GM21447 (cell line): ENCODE data around the gene POMP.
"Not testable (repeated sequence)": the region's sequence is repeated elsewhere in the genome, so short reads cannot be mapped to it uniquely, and the experiment has no call there.

Experiments used
- ATAC-seq: cut with Tn5 transposase; IDR thresholded peaks from one replicate; pipeline ENCODE4 v1.9.1; 2021; ENCODE audit not compliant: unreplicated experiment

The POMP gene

DNA sequence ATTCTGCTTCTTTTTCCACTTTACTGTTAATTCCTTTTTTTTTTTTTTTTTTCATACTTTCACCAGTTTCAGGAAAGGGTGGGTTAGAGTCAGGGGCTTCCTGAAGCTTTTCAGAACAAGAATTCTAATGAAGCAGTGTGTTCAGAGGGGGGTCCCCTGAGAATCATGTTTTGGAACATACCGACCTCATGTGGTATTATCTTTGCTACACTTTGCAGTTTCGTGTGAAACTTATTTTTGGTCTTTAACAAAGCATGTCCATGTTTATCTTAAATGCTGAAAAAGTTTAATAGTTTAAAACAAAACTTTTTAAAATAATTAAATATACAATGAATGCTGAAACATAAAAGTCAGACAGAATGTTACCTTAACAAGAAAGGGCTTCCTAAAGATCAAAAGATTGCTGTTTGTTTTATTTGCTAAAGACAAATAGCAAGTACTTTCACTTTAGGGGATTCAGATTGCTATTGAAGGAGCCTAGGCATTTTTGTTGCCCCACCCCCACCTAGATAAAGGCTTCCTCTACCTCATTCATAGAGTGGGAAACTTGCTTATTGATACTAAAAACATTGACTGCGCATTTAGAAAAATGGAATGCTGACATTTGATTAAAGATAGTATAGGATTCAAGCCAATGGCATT lies 21.1 kb upstream of the POMP start:
- peak; percentile 41 for ATAC-seq

DNA sequence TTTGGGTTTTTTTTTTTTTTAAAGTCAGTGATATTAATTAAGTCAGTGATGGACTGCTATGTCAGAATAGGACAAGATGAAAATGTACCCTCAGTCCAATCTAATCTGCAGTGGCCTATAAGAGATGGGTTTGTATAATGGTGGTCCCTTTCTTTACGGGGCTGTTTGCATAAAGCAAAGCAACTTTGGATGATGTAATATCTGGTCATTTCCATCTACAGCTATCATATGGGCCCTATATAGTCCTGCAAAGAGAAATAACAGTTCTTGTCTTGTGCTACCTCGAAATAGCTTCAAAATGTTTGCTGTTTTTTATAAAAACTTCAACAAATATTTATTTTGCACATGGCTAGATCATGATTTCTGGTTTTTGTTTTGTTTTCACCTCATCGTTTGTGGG lies 20.2 kb upstream of the POMP start:
- ATAC-seq, result no peak

GRCh38 chr13:28640861-28641599 lies 17.9 kb upstream of the POMP start:
- ATAC-seq, result no peak

GRCh38 chr13:28641600-28641926 lies 17.4 kb upstream of the POMP start:
- ATAC-seq, result peak; percentile 69

- no peak for ATAC-seq
Observed at GRCh38 chr13:28650284-28650683, 8.6 kb upstream of the POMP start.

DNA sequence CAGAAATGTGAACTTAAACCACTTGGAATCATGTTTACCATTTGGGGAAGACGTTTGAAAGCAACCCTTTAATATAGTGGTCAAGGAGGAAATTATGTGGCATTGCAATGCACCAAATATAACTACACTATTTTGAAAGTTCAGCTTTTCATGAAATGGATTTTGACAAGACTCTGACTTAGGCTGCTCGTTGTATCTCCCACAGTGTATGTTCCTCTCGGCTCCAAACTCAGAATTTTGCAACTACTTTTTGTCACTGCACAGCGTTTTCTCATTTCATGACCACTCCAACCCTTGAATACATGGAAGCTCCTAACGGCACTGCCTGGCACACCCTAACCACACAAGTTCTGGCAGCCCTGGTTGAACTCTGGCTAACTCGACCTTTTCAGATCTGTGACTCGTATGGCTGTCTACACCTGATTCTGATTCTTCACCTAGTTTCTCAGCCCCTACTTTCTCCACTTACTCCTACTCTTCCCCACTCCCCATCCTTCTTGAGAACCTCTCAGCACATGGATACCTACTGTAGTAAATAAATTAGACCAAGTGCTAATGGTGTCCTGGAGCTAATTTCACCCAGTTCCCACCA lies 7.0 kb upstream of the POMP start:
- ATAC-seq, result no peak

DNA sequence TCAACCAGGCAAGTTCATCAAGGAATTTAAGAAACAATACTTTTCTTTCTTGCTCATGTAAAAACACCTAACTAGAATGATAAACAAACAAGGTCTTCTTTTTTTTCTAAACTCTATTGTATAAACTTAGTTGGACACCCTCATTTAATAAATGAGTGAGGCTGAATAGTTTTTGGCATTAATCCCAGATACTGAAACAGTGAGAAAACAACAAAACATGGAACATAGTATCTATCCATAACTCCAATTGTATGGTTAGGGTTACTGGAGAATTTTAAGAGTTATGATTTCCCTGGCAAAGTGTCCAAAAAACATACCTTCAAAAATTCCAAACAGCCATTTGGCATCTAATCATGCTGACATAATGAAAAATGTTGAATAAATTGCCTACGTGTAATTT lies 5.8 kb upstream of the POMP start:
- no peak for ATAC-seq

- ATAC-seq, result no peak
Observed at GRCh38 chr13:28654276-28654675, 4.7 kb upstream of the POMP start.

DNA sequence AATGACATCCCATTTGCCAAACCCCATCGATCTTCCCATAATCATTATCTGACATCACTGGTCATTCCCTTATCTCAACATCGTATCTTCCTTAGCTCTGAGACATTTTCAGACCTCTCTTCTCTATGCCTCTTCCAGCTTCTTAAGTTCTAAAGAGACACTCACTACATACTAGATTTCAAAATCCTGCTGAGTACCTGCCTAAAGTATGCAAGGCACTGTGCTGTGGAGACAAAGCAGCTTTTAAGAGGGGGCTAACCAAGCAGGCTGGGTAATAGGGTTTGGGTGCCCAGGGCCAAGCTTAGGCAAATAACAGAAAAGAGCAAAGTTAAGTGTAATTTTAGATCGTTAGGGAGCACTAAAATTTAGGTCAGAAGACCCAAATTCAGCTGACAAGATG lies 3.4 kb upstream of the POMP start:
- no peak for ATAC-seq

GRCh38 chr13:28657784-28658538 lies 969 bp upstream of the POMP start:
- ATAC-seq, result no peak

- peak; percentile 20 for ATAC-seq
Observed at GRCh38 chr13:28658539-28658795, 463 bp upstream of the POMP start.

- ATAC-seq, result peak; percentile 23
Observed at GRCh38 chr13:28659621-28659970, 666 bp downstream of the POMP start.

GRCh38 chr13:28666897-28667488 lies 8.1 kb downstream of the POMP start:
- no peak for ATAC-seq

DNA sequence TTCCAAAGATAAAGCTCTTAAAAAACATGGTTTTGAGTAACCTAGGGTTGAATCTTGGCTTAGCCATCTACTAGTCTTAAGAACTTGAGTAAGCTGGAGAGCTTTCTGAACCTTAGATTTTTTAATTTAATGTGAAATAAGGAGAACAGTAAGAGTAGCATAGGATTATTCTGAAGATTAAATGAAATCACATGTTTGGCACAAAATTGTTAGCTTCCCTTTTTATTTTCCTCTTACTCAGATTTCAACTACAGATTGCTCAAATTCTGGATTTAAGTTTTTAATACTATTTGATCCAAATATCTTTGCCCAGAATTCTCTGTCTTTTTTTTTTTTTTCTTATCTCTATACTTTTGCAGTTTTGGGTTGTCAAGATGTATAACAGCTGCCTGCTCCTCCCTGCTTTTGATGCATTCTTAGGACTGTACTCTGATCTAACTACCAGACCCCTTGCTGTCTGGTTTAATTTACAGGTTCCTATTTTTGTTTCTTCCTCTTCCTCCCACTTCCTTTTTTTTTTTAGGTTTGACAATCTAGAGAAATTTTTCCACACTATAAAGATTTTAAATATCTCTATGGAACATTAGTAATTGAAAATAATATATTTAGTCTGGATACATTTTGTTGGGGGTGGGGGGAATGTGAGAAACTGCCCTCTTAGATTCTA lies 12.3 kb downstream of the POMP start:
- no peak for ATAC-seq

DNA sequence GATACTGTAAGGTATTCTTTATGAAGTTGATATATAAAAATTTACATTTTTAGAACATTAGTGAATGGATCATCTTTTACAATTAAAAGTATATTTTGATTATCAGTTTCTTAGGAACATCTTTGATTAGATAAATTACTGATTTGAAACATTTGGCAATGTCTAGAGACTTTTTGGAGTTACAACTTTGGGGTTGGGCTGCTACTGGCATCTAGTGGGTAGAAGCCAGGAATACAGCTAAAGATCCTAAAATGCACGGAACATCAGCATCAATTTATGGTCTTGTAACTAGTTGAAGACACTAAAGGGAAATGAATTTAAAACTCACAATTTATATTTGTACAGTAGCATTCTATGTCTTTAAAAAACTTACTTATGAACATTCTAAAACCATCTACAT lies 19.9 kb downstream of the POMP start:
- no peak for ATAC-seq

DNA sequence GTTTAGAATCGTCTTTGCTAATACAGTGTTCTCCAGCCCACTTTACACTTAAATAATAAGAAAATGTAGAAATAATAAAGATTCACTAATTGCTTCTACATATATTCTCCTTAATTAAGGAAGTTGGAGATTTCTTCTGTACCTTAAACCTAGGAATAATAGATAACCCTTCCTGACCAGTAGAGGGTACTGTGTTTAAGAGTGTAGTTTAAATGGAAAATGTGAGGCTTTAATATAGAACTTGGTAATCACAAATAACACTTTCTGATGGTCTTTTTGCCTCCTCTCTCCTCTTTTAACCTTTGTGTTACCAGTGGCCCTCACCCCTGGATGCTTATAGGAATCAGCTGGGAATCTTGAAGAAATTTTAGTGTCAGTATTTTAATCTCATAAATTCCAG lies 20.7 kb downstream of the POMP start:
- ATAC-seq, result no peak

GRCh38 chr13:28680541-28680940 lies 21.6 kb downstream of the POMP start:
- no peak for ATAC-seq

DNA sequence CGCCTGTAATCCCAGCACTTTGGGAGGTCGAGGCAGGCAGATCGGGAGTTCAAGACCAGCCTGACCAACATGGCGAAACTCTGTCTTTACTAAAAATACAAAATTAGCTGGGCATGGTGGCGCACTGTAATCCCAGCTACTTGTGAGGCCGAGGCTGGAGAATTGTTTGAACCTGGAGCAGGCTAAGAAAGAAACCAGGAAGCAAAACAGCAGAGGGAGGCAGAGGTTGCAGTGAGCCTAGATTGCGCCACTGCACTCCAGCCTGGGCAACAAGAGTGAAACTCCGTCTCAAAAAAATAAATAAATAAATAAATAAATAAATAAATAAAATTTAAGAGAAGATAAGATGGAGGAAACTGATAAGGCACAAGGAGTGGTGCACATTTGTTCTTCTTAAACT lies 24.2 kb downstream of the POMP start:
- not testable (repeated sequence) for ATAC-seq

DNA sequence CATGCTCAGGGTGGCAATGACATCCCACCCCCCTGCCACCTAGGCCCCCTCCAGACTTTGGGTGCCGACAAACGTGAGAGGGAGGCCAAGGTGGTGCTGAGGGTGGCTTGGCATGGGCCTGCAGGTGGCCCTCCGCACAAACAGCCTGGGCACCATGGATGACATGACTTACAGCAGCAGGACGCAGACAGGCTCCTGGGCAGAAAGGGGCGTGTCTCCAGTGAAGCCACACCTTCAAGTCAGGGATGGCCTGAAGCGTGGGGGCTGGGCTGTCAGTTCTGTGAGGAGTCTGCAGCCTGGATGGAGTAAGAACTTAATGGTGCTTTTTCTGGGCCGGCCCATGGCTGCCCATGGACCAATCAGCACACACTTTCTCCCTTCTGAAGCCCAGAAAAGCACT lies 25.3 kb downstream of the POMP start:
- no peak for ATAC-seq

GRCh38 chr13:28685114-28685513 lies 26.2 kb downstream of the POMP start:
- ATAC-seq, result no peak

- ATAC-seq, result no peak
Observed at GRCh38 chr13:28685892-28686291, 27.0 kb downstream of the POMP start.
